Peyer's patch (tissue), 4 donors: ENCODE results near the gene RAPGEF3.

ENCODE experiments used
- CTCF ChIP-seq, 6 experiments: fragments of 450-650 bp in 4 of 6; fragments of 200-600 bp in 2 of 6; sonication (generic) in 1 of 6; IDR thresholded peaks; one replicate each; pipeline ENCODE4 v1.5.1; 2017 to 2019; ENCODE audit warnings: antibody characterized with exemption in 6 of 6, mild to moderate bottlenecking in 3 of 6, moderate library complexity in 1 of 6
- POLR2A ChIP-seq, 2 donors: fragments of 450-650 bp; IDR thresholded peaks; one replicate each; pipeline ENCODE4 v1.5.1; 2017; ENCODE audit warnings: antibody characterized with exemption in 2 of 2, mild to moderate bottlenecking in 2 of 2, moderate library complexity in 2 of 2

GRCh38 chr12:47743311-47743860, 15.3 kb downstream of the RAPGEF3 start:
- TF ChIP-seq CTCF (IDR thresholded peaks at IDR 0.05) (no peak), POLR2A (IDR thresholded peaks at IDR 0.05) (no peak)
